Adrenal gland (tissue), 12 donors: ENCODE results near the gene PPP1R10. TPM values are rescaled to one million over a fixed set of nuclear protein-coding genes. Genes with fewer than 3 reads are reported as not detected.

Experiments
- DNase-seq, 7 donors: peaks; one replicate each; pipeline ENCODE4 v3.0.0-alpha.2; 2019 to 2020
- H3K27ac ChIP-seq, 5 donors: fragments of 200-600 bp; sonication (generic) in 4 of 5; 1 replicate in 3 of 5; 2 replicates in 2 of 5; pipeline versions ENCODE4 v1.5.1 to v1.8.0; 2016 to 2020; ENCODE audit warnings: mild to moderate bottlenecking in 1 of 5
- H3K27me3 ChIP-seq: fragments of 200-600 bp; 2 replicates; pipeline ENCODE4 v1.8.0; 2021
- H3K36me3 ChIP-seq, 2 donors: fragments of 200-600 bp; replicated peaks in 1 of 2; 1 replicate in 1 of 2; 2 replicates in 1 of 2; pipeline versions ENCODE4 v1.5.1 to v1.8.0; 2018 to 2022
- H3K4me1 ChIP-seq, 2 donors: fragments of 200-600 bp; replicated peaks in 1 of 2; 1 replicate in 1 of 2; 2 replicates in 1 of 2; pipeline versions ENCODE4 v1.5.1 to v1.8.0; 2018 to 2021
- H3K4me3 ChIP-seq, 4 donors: fragments of 200-600 bp; sonication (generic) in 3 of 4; one replicate each; pipeline ENCODE4 v1.5.1; 2016 to 2018
- H3K9me3 ChIP-seq, 3 donors: fragments of 200-600 bp; sonication (generic) in 1 of 3; replicated peaks in 1 of 3; 1 replicate in 2 of 3; 2 replicates in 1 of 3; pipeline versions ENCODE4 v1.5.1 to v1.8.0; 2016 to 2021
- POLR2A ChIP-seq, 2 donors: fragments of 450-650 bp; IDR thresholded peaks; one replicate each; pipeline ENCODE4 v1.6.1; 2017; ENCODE audit warnings: antibody characterized with exemption in 2 of 2, mild to moderate bottlenecking in 2 of 2, moderate library complexity in 1 of 2
- WGBS, 4 donors: extraction: QIAGEN DNeasy Blood & Tissue Kit in 2 of 4; methylation state at CpG; one replicate each; pipeline versions ENCODE4 v1.1.5 to v1.1.7; 2013 to 2017; 5-methylcytosine and 5-hydroxymethylcytosine counted together
- intact Hi-C, 2 donors: fragments of 100-400 bp; cut with DNase I; formaldehyde crosslinking; loops; one replicate each; pipeline versions ENCODE4 v1.14.1 to v1.15.0; 2022 to 2023
- polyA plus RNA-seq, 3 donors: library from polyadenylated mRNA; stranded (reverse); fragments of 200-250 nt in 2 of 3; fragments of 350-450 nt in 1 of 3; fragmentation: Illumina TruSeq in 1 of 3; extraction: RNeasy Lipid Tissue Mini Kit (QIAGEN cat#74804) in 1 of 3; gene quantifications; one replicate each; pipeline ENCODE4 v1.2.3, GENCODE V29; 2013 to 2014
- total RNA-seq, 9 donors: library from RNA; depleted of rRNA in 4 of 9; stranded (reverse); fragments of >200 nt in 4 of 9; fragments of 120-200 nt in 1 of 9; fragmentation: NEBNext Ultra II Directional in 1 of 9; extraction: Animal tissue kit (Norgen Biotek cat#: 25700) in 1 of 9; gene quantifications; one replicate each; pipeline versions ENCODE4 v1.1.0 to v1.2.4, GENCODE V29; 2013 to 2023
- TF ChIP-seq, protein P1 (sequence below), 6 experiments: fragments of 450-650 bp in 4 of 6; fragments of 200-600 bp in 2 of 6; sonication (generic) in 1 of 6; IDR thresholded peaks; 1 replicate in 5 of 6; 2 replicates in 1 of 6; pipeline versions ENCODE4 v1.5.1 to v1.8.0; 2016 to 2021; ENCODE audit warnings: antibody characterized with exemption in 6 of 6, mild to moderate bottlenecking in 2 of 6, moderate library complexity in 1 of 6
- donor health status: healthy with polysubstance abuse.
- donor health status: Bipolar disorder and iron deficiency.
- donor health status: DM: yes; HTN: yes; CAD: no.
- donor health status: DM: no; HTN: no; CAD: no.
- donor health status: DM: no; HTN: no; CAD: no.
- donor health status: DM: yes; HTN: yes; CAD: no.

The PPP1R10 gene
- total and polyA plus RNA-seq, 12 donors = 28.8 to 102 (median 64.7) TPM

DNA sequence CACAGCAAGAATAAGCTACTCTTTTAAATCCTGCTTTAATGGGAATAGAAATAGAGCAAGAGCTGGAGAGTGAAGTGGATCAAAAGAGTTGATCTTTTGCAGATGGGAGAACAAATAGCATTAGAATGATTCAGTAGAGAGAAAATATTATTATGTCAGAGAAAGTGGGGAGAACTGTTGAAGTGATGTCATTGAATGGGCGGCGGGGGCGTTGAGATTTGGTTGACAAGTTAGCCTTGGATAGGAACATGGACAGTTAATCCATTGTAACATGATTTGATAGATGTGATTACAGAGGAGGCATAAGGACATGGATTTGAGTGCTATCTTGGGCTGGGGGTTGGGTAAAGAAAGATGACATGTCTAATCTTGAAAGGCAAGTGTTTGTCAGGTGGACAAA lies 18.8 kb upstream of the PPP1R10 start:
- TF ChIP-seq, protein P1, sequence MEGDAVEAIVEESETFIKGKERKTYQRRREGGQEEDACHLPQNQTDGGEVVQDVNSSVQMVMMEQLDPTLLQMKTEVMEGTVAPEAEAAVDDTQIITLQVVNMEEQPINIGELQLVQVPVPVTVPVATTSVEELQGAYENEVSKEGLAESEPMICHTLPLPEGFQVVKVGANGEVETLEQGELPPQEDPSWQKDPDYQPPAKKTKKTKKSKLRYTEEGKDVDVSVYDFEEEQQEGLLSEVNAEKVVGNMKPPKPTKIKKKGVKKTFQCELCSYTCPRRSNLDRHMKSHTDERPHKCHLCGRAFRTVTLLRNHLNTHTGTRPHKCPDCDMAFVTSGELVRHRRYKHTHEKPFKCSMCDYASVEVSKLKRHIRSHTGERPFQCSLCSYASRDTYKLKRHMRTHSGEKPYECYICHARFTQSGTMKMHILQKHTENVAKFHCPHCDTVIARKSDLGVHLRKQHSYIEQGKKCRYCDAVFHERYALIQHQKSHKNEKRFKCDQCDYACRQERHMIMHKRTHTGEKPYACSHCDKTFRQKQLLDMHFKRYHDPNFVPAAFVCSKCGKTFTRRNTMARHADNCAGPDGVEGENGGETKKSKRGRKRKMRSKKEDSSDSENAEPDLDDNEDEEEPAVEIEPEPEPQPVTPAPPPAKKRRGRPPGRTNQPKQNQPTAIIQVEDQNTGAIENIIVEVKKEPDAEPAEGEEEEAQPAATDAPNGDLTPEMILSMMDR (IDR thresholded peaks at IDR 0.05) = no peak
- TF ChIP-seq POLR2A (IDR thresholded peaks at IDR 0.05) = no peak
- Histone ChIP-seq H3K36me3 (peaks cover 0 to 16% of the 10 kb centered on the region in 2 donors), H3K9me3 (no peaks in the 10 kb centered on the region), H3K4me3 (no peak overlapping the region), H3K4me1 (no peaks in the 10 kb centered on the region), H3K27ac (no peak overlapping the region), H3K27me3 (no peaks in the 10 kb centered on the region)
- no peak for DNase-seq
- intact Hi-C loops = no loop called here
- 90 to 95% (median 94%) methylated on average over 3 of the region's 3 CpGs for WGBS, 4 donors

DNA sequence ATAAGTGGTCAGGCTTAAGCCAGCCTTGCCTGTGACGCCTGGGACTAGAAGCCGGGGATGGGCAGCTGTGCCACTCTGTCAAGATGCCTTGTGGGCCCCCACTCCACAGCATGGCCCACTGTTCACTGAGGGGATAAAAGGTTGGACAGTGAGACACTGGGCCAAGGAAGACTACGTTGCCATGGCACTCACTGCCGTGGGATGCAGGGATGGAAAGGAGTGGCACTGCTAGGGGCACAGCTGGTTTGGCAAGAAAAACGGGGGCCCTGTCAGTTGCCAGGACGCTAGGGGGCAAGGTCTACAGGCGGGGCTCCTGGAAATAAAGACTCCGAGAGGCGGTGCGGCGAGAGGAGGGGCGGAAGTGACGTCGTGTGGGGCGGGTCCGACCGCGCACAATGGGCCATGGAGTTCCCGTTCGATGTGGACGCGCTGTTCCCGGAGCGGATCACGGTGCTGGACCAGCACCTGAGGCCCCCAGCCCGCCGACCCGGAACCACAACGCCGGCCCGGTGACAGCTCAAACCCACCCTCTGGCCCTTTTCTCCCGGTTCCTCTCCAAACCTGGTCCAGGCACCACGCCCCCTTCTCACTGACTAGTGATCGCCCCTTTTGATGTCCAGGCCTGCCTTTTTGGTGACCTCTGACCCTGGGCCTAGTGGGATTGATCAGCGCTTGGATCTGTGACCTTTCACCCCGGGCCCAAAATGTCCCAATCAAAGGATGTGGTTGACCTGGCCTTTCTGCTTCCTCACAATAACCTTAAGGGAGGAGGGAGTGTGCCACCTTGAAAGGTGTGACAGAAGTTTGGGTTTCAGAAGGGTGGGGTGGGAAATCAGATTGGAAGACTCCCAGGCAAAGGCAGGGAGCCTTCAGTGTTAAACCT lies 9.7 kb upstream of the PPP1R10 start, which contains the start of gene ATAT1:
Gene ATAT1, plus strand, starts transcription at position 391 of the 883 bp plus-strand sequence.
- WGBS, 4 donors = 2 to 4% (median 3%) methylated on average over 16 to 36 of the region's 36 CpGs
- Histone ChIP-seq H3K27ac (peak within 1 kb of the TSS; percentile 16 to 91 (median 66)), H3K4me1 (peaks cover 9 to 10% of the 10 kb centered on the region in 2 donors), H3K27me3 (no peaks in the 10 kb centered on the region), H3K4me3 (peak within 1 kb of the TSS in 3 of 4 donors; percentile 19 to 64 (median 62)), H3K9me3 (no peaks in the 10 kb centered on the region), H3K36me3 (peaks cover 0 to 73% of the 10 kb centered on the region in 2 donors)
- TF ChIP-seq POLR2A (IDR thresholded peaks at IDR 0.05) = peak; percentile 29
- TF ChIP-seq, protein P1 (IDR thresholded peaks at IDR 0.05) = peak in 5 of 6 experiments; percentile 22 to 39 (median 35)
- DNase-seq = peak; percentile 80 to 96 (median 88)
- intact Hi-C loops = loop anchor here in 1 of 2 donors (5.0 kb wide), 1 partner anchor 46 kb away; the partner anchor contains the start of gene DHX16

DNA sequence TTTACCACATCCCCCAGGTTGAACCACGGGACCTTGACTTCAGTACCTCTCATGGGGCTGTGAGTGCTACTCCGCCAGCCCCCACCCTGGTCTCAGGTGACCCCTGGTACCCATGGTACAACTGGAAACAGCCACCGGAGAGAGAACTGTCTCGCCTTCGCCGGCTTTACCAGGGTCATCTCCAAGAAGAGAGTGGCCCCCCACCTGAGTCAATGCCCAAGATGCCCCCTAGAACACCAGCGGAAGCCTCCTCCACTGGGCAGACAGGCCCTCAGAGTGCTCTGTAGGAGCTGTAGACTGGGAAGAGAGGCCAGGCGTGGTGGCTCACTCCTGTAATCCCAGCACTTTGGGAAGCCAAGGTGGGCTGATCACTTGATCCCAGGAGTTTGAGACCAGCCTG lies 8.5 kb upstream of the PPP1R10 start:
- peaks cover 9 to 10% of the 10 kb centered on the region in 2 donors for H3K4me1 ChIP-seq
- no peak for DNase-seq
- intact Hi-C loops = loop anchor here in 1 of 2 donors (5.0 kb wide), 1 partner anchor 47 kb away; the partner anchor contains the start of gene DHX16
- H3K4me3 ChIP-seq = no peak overlapping the region
- peaks cover 0 to 83% of the 10 kb centered on the region in 2 donors for H3K36me3 ChIP-seq
- H3K27me3 ChIP-seq = no peaks in the 10 kb centered on the region
- no peaks in the 10 kb centered on the region for H3K9me3 ChIP-seq
- WGBS, 4 donors = 90 to 94% (median 92%) methylated on average over 7 to 8 of the region's 8 CpGs
- H3K27ac ChIP-seq = no peak overlapping the region
- TF ChIP-seq POLR2A (IDR thresholded peaks at IDR 0.05) = no peak
- TF ChIP-seq, protein P1 (IDR thresholded peaks at IDR 0.05) = no peak

DNA sequence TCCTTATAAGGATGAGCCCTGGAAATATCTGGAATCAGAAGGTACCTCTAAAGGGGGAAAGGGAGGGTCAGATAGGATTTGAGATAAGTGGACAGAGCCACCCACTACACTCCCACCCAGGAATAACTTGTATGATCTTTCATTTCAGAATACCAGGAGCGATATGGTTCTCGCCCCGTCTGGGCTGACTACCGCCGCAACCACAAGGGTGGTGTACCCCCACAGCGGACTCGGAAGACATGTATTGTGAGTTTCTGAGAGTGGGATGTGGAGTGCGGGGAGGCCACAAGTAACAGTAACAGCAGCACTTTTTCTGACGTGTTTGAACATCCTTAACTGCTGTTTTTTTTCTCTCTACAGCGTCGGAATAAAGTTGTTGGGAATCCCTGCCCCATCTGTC lies 2.5 kb upstream of the PPP1R10 start:
- 90 to 96% (median 94%) methylated on average over 11 of the region's 11 CpGs for WGBS, 4 donors
- H3K27ac ChIP-seq = peak overlapping the region in 1 of 5 donors; percentile 96
- peaks cover 7 to 10% of the 10 kb centered on the region in 2 donors for H3K4me1 ChIP-seq
- H3K36me3 ChIP-seq = peaks cover 0 to 69% of the 10 kb centered on the region in 2 donors
- intact Hi-C loops = no loop called here
- no peaks in the 10 kb centered on the region for H3K27me3 ChIP-seq
- no peak for TF ChIP-seq POLR2A (IDR thresholded peaks at IDR 0.05)
- TF ChIP-seq, protein P1 (IDR thresholded peaks at IDR 0.05) = no peak
- no peaks in the 10 kb centered on the region for H3K9me3 ChIP-seq
- no peak for DNase-seq
- no peak overlapping the region for H3K4me3 ChIP-seq
